AG09309 (cell line): ENCODE results near the gene ELFN1.

ENCODE experiments used
- DNase-seq: peaks from one replicate; pipeline ENCODE4 v3.0.0-alpha.2; 2010; ENCODE audit warnings: low read depth
- H3K4me3 ChIP-seq: 2 replicates; pipeline ENCODE4 v1.5.1; 2011; ENCODE audit warnings: mild to moderate bottlenecking, low read depth, low read length, moderate library complexity; ENCODE audit not compliant: control insufficient read depth
- TF ChIP-seq, protein P1 (sequence below): IDR thresholded peaks from 2 replicates; pipeline ENCODE4 v1.5.1; 2011; ENCODE audit warnings: mild to moderate bottlenecking, low read depth, low read length, inconsistent platforms; ENCODE audit not compliant: insufficient read depth, control insufficient read depth; ENCODE audit errors: missing control alignments

The ELFN1 gene

DNA sequence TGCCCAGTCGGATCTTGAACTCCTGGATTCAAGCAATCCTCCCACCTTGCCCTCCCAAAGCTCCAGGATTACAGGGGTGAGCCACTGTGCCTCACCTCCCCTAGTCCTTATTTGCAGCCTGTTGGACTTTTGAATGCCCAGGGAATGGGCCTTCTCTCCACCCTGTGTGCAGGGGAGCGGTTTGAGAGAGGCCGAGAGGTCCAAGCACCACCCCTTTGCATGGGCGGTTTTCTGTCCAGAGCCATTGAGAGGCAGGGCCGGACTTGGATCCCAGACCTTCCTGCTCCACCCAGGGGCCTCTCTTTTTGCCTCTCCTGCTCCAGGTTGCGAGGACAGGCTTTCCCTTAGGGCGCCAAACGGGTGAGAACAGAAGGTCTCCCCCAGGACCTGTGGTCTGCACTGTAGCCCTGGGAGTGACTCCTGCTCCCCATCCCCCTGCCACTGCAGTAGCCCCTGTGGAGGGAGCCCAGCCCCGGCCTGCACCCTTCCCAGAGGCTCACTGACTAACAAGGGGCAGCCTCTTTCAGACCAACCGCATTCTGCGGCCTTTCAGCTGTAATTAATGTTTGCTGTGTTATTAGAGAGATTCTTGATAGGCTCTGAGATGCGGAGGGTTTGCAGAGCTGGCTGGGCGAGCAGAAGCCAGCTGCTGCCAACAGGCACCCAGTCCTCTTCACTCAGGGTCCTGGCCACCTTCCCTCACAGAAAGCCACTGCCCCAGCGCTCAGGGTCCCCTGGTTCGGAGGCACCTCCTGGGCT is 57.9 kb downstream of the ELFN1 start:
- DNase-seq: no peak
- no peak overlapping the region for H3K4me3 ChIP-seq
- TF ChIP-seq, protein P1, sequence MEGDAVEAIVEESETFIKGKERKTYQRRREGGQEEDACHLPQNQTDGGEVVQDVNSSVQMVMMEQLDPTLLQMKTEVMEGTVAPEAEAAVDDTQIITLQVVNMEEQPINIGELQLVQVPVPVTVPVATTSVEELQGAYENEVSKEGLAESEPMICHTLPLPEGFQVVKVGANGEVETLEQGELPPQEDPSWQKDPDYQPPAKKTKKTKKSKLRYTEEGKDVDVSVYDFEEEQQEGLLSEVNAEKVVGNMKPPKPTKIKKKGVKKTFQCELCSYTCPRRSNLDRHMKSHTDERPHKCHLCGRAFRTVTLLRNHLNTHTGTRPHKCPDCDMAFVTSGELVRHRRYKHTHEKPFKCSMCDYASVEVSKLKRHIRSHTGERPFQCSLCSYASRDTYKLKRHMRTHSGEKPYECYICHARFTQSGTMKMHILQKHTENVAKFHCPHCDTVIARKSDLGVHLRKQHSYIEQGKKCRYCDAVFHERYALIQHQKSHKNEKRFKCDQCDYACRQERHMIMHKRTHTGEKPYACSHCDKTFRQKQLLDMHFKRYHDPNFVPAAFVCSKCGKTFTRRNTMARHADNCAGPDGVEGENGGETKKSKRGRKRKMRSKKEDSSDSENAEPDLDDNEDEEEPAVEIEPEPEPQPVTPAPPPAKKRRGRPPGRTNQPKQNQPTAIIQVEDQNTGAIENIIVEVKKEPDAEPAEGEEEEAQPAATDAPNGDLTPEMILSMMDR: no peak

DNA sequence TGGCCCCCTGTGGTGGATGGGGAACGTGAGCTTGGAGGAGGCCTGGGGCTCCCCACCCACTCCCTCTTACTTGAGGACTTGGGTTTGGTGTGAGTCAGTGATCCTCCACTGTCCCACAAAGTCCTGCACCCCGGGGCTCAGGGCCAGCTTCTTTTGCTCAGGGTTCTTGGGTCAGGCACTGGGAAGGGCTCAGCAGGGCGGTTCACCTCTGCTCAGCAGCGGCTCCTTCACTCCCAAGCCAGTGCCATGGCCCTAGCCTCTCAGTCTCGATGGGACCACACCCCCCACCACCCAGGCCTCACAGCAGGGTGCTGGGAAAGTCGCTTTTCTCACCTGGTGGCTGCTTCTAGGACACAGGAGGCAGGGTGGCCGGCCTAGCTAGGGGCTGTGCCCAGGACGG is 59.1 kb downstream of the ELFN1 start:
- TF ChIP-seq, protein P1: no peak
- no peak overlapping the region for H3K4me3 ChIP-seq
- no peak for DNase-seq

DNA sequence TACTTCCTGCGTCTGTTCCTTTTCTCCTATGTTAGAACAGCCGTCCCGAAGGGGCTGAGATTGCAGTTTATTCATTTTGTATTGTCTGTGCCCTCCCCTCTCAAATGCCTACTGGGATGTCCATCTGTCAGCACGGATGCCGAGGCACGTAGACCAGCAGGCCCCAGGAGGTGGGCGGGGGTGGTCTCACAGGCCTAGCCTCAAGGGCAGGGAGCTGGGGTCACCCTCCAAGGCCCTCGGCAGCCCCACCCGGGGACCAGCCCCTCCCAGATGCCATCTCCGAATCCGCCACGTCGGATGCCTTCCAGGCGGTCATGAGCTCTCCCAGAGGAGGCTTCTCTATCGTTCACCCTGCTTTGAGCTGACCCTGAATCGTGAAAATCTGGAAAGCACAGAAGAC is 59.7 kb downstream of the ELFN1 start:
- DNase-seq: no peak
- TF ChIP-seq, protein P1: no peak
- no peak overlapping the region for H3K4me3 ChIP-seq

DNA sequence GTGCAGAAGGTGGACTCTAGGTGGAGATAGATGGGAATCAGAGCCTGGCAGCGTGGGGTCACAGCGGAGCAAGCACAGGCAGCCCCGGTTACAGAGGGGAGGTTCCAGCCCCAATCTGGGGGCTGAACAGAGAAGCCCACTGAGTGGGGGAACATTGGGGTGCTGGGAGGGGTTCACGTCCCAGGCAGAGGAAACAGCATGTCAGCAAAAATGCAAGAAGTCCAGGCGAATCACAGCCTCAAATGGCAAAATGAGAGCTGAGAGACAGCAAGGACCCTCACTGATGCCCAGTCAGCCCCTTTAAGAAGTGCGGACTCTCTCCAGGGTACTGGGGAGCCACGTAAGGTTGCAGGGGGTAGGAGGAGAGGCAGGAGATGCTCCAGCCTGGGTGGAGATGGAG is 62.0 kb downstream of the ELFN1 start:
- no peak overlapping the region for H3K4me3 ChIP-seq
- DNase-seq: no peak
- TF ChIP-seq, protein P1: no peak

DNA sequence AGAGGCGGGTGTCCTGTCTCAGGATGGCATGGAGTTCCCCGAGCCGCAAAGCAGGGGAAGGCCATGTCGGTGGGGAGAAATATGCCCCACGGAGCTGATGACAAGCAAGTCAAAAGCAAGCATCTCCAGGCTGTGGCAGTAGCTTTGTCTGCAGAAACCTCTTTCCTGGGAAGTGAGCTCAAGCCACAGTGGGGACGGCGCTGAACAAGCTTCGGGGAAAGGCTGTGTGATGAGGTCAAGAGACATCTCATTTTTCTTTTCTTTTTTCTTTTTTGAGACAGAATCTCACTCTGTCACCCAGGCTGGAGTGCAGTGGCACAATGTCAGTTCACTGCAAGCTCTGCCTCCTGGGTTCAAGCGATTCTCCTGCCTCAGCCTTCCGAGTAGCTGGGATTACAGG is 62.6 kb downstream of the ELFN1 start:
- DNase-seq: no peak
- TF ChIP-seq, protein P1: no peak
- no peak overlapping the region for H3K4me3 ChIP-seq

DNA sequence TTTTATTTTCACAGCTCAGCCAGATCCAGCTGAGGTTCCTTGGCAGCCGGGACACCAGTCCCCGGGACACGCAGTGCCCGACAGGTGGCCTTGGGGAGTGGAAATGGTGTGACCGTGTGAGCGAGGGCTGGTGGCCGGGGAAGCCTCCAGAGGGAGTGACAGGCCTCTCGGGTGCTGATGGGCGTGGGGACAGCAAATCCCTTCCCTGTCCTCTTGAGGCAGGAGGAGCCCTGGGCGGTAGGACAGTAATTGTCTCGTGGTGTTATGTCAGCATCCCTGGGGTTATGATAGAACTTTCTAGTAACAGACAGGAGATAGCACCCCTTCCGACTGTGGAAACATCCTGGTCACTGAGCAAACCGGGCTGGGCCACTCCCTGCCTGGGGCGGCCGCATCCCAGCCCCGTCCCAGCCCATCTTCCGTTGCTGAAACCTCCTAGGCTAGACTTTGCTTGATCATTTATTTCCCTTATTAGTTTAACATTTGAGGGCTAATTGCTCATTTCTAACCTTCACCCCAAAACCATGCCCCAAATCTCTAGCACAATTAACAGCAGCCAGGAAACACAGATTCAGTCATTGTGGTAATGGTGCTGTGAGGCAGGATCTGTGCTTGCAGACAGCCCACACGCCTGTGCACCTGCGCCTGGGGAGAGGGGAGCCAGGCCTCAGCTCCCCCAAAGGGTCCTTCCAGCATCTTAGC is 63.3 kb downstream of the ELFN1 start:
- DNase-seq: no peak
- TF ChIP-seq, protein P1: no peak
- H3K4me3 ChIP-seq: no peak overlapping the region
